Mammary epithelial cell (primary cell): ENCODE data around the gene NCR3LG1.

Source experiments
- CTCF ChIP-seq, 2 donors: IDR thresholded peaks in 1 of 2; conservative IDR thresholded peaks in 1 of 2; 2 replicates each; pipeline ENCODE4 v1.5.1; 2011 to 2012; ENCODE audit warnings: inconsistent platforms in 2 of 2, low read length in 2 of 2, mild to moderate bottlenecking in 2 of 2, control low read depth in 1 of 2, low read depth in 1 of 2; ENCODE audit not compliant: insufficient read depth in 1 of 2; ENCODE audit errors: extremely low read depth in 1 of 2
- EZH2 ChIP-seq: IDR thresholded peaks from 2 replicates; pipeline ENCODE4 v1.6.1; 2012; ENCODE audit warnings: low read length, inconsistent platforms, borderline replicate concordance

GRCh38 chr11:17395554-17395961, 44.0 kb downstream of the NCR3LG1 start:
- TF ChIP-seq CTCF (conservative IDR thresholded peaks at IDR 0.05 in 1 of 2, IDR thresholded peaks at IDR 0.05 in 1 of 2; ENCODE audit: extremely low read depth in 1 of 2, insufficient read depth in 1 of 2, low read depth in 1 of 2, low read length in 2 of 2) (no peak), EZH2 (no peak)
